ENCODE data around the gene SCFD2.

SCFD2 gene

DNA sequence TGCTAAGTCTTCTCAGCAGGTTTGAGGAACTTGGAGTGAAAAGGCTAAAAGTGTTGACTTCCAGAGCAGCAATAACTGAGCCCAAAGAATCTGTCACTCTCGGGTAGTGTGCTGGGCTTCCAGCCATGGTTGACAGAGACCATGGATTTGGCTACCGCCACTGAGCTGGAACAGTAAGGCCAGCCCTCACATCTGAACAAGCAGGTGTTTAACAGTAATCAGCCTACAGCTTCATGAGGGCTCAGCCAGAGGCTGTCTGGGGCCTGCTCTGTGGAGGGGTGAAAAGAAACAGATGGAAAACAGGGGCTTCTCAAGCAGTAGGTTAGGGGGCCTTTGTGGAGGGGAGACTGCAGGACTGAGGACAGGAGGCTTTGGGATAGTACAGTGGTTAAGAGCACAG is 488.8 kb downstream of the SCFD2 start:
- no peak for DNase-seq (ENCODE audit: low read depth)

DNA sequence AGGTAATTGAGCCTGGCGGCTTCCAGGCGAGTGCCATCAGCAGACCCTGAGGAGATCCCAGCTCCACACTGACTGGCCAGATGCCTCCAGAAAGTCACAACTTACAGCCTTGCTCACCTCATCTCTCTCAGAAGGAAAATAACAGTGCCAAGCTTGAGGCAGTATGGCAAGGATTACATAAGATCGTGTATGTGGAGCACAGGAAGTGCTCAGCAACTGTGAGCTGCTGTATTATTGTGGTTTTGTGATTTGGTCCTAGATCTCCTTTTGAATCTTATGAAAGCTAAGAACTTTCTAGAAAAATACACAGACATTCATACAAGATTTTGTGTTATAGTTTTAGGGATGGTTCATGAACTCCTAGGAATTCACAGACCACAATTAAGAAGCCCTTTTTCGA is 489.8 kb downstream of the SCFD2 start:
- DNase-seq (ENCODE audit: low read depth) = no peak

DNA sequence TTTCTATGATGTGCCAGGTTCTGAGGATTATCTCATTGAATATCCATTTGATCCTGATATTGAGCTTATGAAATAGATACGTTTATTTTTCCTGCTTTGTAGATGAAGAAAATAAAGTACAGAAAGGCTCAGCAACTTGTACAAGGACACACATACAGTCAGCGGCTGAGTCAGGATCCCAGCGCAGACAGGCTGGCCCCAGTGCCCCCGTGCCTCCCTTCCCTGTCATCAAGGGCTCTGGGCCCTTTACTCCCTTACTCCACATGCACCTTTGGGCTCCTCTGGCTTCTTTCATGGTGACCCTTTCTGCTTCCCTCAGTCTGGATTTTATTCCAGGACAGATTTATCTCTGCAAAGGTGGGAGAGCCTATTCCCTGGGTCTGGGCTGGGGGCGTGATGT is 490.9 kb downstream of the SCFD2 start:
- no peak for DNase-seq (ENCODE audit: low read depth)

DNA sequence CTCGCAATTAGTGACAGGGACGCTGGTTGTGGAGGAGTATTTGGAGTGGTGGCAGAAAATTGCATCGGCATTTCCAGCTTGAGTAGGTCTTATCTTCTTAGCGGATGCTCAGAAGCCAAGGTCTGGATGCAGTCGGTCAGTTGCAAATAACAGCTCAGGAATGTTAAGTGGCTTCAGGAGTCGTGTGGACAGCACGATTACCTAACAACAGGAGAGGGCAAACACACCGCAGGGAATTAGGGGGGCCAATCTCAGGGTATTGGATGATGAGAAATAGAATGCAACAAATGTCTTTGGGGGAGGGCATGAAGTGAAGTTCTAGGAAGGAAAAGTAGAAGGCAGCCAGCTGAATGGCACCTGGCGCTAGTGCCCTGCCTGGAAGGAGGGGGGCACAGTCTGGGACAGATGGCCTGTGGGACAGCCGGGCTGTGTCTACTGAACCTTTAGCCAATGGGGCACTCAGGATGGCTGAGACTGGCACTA is 492.0 kb downstream of the SCFD2 start:
- no peak for DNase-seq (ENCODE audit: low read depth)

DNA sequence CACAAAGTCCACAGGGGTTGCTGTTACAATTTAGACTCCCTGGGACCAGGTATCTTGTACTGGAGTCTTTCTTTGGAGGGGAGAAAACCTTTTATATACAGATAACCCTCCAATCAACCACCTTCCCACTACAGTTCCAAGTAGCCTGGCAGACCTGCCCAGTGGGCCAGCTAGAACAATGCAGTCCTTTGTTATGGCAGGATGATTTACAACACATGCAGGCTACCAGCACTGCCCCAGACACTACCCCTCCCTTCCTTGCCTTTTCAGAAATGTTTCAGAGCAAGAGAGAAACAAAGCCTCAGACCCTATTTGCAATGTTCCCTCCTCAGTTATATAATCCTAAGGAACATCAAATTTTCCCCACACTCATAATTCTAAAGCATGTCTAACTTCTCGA is 492.7 kb downstream of the SCFD2 start:
- no peak for DNase-seq (ENCODE audit: low read depth)

DNA sequence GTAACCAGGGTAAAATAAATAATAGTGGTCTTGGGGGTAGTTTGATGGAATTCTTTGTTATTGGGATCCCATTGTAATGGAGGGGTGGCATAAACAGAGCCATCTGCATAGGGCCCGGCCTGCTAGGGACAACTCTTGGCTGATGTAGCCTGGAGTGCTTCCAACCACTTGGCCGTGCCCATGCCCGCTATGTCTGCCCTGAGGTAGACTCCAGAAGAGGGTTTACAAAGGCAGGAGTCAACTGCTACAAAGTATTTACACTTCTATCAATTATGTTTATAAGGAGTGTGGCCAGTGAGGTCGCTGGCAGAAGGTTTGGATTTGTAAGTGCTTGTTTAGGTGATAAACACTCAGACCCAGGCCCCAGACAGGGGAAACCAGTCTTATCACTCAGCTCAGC is 495.6 kb downstream of the SCFD2 start:
- DNase-seq (ENCODE audit: low read depth) = no peak

DNA sequence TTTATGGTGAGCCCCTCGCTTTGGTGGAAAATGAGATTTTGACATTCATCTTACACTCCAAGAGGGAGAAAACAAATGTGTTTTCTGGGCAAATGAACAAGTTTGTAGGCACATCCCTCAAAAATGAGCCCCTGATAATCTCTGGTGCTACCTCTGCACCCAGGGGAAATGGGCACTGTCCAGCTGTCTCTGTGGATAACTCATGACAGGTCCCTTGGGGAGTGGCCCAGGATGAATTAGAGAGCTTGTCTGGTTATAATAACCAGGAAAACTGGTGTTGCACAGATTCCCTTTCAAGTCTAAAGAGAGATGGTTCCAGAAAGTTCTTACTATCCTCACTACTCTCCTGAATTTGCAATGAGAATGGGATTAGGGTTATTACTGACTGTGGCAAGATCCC is 496.2 kb downstream of the SCFD2 start:
- no peak for DNase-seq (ENCODE audit: low read depth)

GRCh38 chr4:52869196-52869595 is 496.7 kb downstream of the SCFD2 start:
- DNase-seq (ENCODE audit: low read depth) = no peak

- no peak for DNase-seq (ENCODE audit: low read depth)
Measured at GRCh38 chr4:52868133-52868532, 497.7 kb downstream of the SCFD2 start.

- DNase-seq (ENCODE audit: low read depth) = no peak
Measured at GRCh38 chr4:52867163-52867562, 498.7 kb downstream of the SCFD2 start.

DNA sequence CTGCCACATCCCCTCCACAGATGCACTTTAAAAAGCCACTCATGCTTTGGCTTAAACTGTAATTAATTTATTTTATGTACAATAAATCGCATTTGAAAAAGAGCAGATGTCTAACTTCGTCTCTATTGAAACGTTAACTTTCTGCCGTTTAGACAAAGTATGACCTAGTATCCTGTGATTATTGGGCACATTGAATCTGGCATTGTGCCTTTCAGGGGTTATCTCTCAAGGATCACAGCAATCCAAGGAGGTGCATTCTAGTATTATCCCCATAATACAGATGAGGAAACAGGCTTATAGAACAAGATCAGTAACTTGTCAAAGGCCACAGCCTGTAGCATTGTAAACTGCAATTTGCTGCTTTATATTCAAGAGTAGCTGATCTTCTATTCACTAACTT is 499.1 kb downstream of the SCFD2 start:
- DNase-seq (ENCODE audit: low read depth) = no peak

DNA sequence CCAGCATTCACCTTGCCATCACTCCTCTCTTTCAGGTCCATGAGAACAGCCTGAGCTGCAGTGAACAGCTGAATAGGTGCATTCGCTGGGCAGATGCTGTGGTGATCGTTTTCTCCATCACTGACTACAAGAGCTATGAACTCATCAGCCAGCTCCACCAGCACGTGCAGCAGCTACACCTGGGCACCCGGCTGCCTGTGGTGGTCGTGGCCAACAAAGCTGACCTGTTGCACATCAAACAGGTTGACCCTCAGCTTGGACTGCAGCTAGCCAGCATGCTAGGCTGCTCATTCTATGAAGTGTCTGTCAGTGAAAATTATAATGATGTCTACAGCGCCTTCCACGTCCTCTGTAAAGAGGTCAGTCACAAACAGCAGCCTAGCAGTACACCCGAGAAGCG is 500.6 kb downstream of the SCFD2 start:
- no peak for DNase-seq (ENCODE audit: low read depth)

DNA sequence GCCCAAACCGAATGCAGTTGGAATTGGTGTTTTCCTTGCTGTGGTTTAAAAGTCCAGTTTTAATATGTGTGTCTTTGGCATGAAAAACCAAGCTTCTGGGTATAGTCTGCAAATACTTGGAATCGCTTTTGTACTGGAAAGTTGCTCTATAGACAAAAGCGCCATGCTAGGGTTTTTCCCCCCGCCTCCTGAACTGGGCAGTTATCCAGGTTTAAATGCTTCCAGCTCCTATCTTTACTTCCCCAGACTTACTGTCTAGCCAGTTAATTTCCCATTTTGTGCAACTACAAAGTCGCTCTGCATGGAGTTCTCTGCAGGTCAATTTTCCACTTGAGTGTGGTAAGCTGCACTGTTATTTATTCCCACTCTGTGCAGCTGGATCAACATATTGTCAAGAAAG is 501.1 kb downstream of the SCFD2 start:
- DNase-seq (ENCODE audit: low read depth) = no peak

DNA sequence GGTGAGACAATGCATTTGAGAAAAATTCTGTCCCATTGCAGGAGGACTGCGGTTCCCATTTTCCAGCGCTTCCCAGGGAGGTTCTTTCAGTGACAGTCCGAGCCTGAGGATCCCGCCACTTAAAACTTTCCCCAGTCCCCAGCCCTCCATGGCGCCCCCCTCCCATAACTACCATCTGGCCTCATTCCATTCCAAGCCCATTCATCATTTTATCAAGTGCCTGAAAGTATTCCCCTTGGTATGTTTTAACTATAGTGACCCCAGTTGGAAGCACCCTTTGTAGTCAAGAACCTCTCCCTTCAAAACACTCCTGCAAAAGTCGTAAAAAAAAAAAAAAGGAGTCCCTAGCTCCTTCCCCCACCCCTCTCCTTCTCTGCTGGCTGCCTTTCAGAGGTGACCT is 502.5 kb downstream of the SCFD2 start:
- no peak for DNase-seq (ENCODE audit: low read depth)

- DNase-seq (ENCODE audit: low read depth) = no peak
Measured at GRCh38 chr4:52862639-52863161, 503.2 kb downstream of the SCFD2 start.

GRCh38 chr4:52861879-52862616 is 503.8 kb downstream of the SCFD2 start, which contains the start of gene RASL11B:
TSS of gene RASL11B (plus strand) at chr4:52862317. CDS start at chr4:52862508, 191 bp downstream.
- DNase-seq (ENCODE audit: low read depth) = peak; percentile 65

DNA sequence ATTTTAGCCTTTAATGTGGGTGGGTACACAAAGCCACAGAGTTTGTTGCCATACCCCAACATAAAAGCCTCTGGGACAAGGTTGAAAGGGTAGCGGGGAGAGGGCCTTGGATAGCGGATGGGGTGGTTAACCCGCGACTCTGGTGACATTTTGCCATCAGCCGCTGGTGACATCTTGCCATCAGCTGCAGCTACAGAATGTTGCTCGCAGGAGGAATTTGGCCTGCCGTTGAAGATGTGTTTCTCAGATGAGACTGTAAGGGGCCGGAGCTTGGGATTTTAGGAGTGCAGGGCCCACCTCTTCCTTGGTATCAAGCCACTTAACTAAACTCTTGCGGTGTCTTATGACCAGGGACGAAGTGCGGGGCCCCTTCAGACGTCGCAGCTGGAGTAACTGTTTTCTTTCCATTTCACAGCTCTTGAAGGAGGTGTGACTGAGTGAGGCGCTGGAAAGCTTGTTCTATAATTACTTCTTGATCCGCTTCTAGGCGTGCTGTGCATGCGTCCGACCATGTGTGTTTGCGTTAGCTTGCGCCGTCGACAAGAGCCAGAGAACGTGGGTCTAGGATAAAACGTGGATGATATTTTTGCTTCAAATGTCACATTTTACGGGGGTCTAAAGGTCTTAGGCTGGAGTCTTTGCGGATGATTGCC is 504.6 kb downstream of the SCFD2 start:
- DNase-seq (ENCODE audit: low read depth) = no peak

DNA sequence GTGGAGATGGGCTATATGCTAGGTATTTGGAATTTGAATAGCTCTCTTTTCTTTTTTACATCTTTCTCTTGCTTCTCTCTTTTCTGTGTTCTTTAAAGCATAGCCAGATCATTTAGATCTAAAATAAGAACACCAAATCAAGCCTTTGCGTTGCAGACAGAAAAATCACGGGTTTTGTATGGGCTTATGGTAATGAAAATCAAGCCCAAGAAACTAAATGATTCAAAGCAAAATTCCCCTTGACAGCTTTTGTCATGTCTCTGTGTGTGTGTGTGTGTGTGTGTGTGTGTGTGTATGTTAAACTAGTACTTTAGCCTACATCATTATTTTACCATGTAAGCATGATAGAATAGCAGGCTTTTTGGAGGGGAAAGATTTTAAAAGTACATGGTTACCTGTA is 505.5 kb downstream of the SCFD2 start:
- DNase-seq (ENCODE audit: low read depth) = no peak

- no peak for DNase-seq (ENCODE audit: low read depth)
Measured at GRCh38 chr4:52856801-52857200, 509.1 kb downstream of the SCFD2 start.

DNA sequence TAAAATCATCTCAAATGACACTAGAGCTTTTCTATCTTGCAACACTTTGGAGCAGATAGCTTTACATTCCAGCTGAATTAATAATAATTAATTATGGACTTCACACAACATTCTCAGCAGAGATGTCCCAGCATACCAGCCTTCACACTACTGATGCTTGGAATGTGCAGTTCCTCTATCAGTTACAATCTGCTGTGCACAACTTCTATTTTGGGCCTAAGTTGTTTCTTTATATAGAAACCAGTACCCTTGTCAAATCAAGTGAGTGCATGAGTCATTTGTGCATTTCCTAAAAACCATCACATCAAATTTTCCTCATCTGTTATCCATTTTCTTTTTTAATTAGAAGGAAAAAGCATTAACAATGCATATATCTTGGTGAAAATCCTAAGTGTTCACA is 512.5 kb downstream of the SCFD2 start:
- DNase-seq (ENCODE audit: low read depth) = no peak

DNA sequence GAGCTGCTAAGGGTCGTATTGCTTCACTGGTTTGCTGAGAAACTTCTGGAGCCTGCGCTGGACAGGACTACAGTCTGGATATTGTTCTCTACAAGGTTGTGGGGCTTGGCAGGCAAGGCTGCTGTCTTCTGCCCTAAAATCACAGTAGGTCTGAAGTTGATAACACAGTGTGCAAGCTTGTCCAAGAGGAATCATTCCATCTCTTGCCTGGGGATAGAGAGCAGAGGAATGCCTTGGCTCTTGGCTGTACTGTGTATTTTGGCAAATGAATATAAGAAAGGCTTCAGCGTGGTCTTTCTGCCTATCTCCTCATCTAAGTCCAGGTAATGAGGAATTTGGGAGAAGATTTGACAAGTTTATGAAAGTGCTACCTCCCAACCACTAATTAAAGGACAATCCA is 513.1 kb downstream of the SCFD2 start:
- no peak for DNase-seq (ENCODE audit: low read depth)

DNA sequence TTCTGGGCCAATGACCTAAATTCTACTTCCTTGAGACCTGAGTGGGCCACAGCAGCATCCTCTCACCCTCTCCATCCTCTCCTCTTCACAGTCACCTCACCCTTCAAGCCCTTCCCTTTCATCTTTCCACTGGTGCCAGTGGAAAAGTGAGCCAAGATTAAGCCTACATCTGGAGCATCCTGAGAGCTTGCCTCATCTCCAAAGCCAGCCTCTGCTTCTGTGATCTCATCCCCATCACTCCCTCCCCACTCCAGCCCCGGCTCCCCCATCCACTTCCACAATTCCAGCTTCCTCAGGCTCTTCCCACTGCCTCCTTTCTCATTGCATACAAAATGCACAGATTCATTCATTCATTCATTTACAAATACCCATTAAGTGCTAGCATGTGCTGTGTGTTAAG is 513.8 kb downstream of the SCFD2 start:
- no peak for DNase-seq (ENCODE audit: low read depth)

DNA sequence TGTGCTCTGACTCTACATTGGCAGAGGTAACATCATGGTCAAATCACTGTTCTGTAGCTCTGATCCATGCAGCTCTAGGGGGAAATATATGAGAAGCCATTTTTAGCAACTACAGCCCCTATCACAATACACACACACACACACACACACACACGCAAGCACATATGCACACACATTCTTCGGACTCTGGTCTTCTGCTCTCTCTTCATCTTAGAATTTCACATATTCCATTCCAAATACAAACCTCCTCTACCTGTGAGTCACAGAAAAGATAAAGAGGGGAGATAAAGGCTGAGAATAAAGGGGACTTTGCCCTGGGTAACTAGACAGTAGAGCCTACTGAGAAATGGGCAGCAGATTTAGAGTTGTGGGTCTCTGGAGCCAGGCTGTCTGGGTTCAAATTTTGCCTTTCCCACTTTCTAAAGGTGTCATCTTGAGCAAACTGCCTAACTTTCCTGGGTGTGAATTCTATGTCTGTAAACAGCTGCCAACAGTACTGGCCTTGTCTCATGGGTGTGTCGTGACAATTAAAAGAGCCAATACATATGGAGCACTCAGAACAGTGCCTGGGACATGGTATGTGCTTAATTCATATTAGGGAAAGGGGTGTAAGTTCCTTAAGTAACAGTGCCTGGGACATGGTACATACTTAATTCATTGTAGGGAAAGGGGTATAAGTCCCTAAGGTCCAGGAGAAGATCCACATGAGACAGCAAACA is 515.3 kb downstream of the SCFD2 start:
- no peak for DNase-seq (ENCODE audit: low read depth)

Measured in T-helper 22 cell (primary cell).